ENCODE results near the gene GALNT8.

DNA sequence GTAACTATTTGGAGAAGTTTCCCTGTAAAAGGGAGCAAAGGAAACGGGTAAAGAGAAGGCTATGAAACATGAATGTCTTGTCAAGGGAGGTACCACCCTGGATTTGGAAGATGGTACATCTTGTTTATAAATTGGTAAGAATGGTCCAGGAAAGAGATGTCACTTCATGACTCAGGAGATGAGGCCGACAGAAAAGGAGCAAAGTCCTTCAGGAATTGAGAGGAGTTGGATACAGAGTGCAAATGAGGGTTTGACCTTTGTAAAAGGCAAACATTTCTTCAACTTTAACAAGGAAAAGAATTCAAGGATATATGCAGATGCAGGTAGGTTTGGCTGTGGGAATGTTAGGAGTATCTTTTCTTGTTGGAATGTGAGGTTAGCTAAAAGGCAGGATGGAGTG lies 40.5 kb upstream of the GALNT8 start:
- TF ChIP-seq TAF1 (IDR thresholded peaks at IDR 0.05; ENCODE audit: borderline replicate concordance, low read depth, low read length) (no peak), POLR2A (IDR thresholded peaks at IDR 0.05; ENCODE audit: low read depth, low read length) (no peak), POLR2AphosphoS5 (IDR thresholded peaks at IDR 0.05; ENCODE audit: low read depth, low read length) (no peak)

All from GM12892 (cell line).